CD14-positive monocyte (primary cell): ENCODE results near the gene ARL17B. TPM values are rescaled to one million over a fixed set of nuclear protein-coding genes. Genes with fewer than 3 reads are reported as not detected.
"Not testable (repeated sequence)": the region's sequence is repeated elsewhere in the genome, so short reads cannot be mapped to it uniquely, and the experiment has no call there.

Source experiments
- DNase-seq, 3 donors: peaks; one replicate each; pipeline ENCODE4 v3.0.0-alpha.2; 2011 to 2022
- H2AFZ ChIP-seq: 2 replicates; pipeline ENCODE4 v1.6.0; 2012; ENCODE audit warnings: mild to moderate bottlenecking, low read depth, low read length, inconsistent platforms; ENCODE audit not compliant: insufficient read depth, poor library complexity, severe bottlenecking
- H3K27ac ChIP-seq, 2 donors: 1 replicate in 1 of 2; 2 replicates in 1 of 2; pipeline ENCODE4 v1.5.1; 2012 to 2013; ENCODE audit warnings: low read length in 2 of 2, control low read depth in 1 of 2, inconsistent platforms in 1 of 2, low read depth in 1 of 2, mild to moderate bottlenecking in 1 of 2
- H3K27me3 ChIP-seq, 2 donors: one replicate each; pipeline versions ENCODE4 v1.6.0 to v1.6.1; 2011 to 2013; ENCODE audit warnings: low read length in 2 of 2; ENCODE audit not compliant: control insufficient read depth in 2 of 2, insufficient read depth in 2 of 2
- H3K36me3 ChIP-seq, 2 donors: replicated peaks in 1 of 2; 1 replicate in 1 of 2; 2 replicates in 1 of 2; pipeline versions ENCODE4 v1.5.1 to v1.6.1; 2012 to 2013; ENCODE audit warnings: low read length in 2 of 2, control low read depth in 1 of 2, inconsistent platforms in 1 of 2, mild to moderate bottlenecking in 1 of 2; ENCODE audit not compliant: insufficient read depth in 2 of 2, control insufficient read depth in 1 of 2
- H3K4me1 ChIP-seq, 2 donors: 1 replicate in 1 of 2; 2 replicates in 1 of 2; pipeline versions ENCODE4 v1.5.1 to v1.6.1; 2012 to 2013; ENCODE audit warnings: low read length in 2 of 2, control low read depth in 1 of 2, inconsistent platforms in 1 of 2, mild to moderate bottlenecking in 1 of 2, moderate library complexity in 1 of 2; ENCODE audit not compliant: insufficient read depth in 2 of 2, control insufficient read depth in 1 of 2
- H3K4me2 ChIP-seq: replicated peaks from 2 replicates; pipeline ENCODE3; 2012; ENCODE audit warnings: low read length, moderate library complexity, mild to moderate bottlenecking; ENCODE audit not compliant: poor library complexity, severe bottlenecking; ENCODE audit errors: extremely low read depth
- H3K4me3 ChIP-seq, 3 experiments: fragments of 200-600 bp in 1 of 3; sonication (generic) in 1 of 3; replicated peaks in 1 of 3; 1 replicate in 2 of 3; 2 replicates in 1 of 3; pipeline ENCODE4 v1.5.1; 2011 to 2013; ENCODE audit warnings: low read length in 3 of 3, mild to moderate bottlenecking in 3 of 3, control low read depth in 2 of 3, low read depth in 2 of 3, inconsistent platforms in 1 of 3, moderate library complexity in 1 of 3
- H3K79me2 ChIP-seq: 2 replicates; pipeline ENCODE4 v1.6.0; 2012; ENCODE audit warnings: mild to moderate bottlenecking, control low read depth, inconsistent platforms, low read length, moderate library complexity; ENCODE audit not compliant: insufficient read depth
- H3K9ac ChIP-seq: 2 replicates; pipeline ENCODE4 v1.6.0; 2017; ENCODE audit warnings: low read length, mild to moderate bottlenecking; ENCODE audit not compliant: insufficient read depth, poor library complexity, severe bottlenecking
- H3K9me3 ChIP-seq, 2 donors: replicated peaks in 1 of 2; 1 replicate in 1 of 2; 2 replicates in 1 of 2; pipeline versions ENCODE4 v1.5.1 to v1.6.1; 2012 to 2013; ENCODE audit warnings: low read length in 2 of 2, control low read depth in 1 of 2; ENCODE audit not compliant: control insufficient read depth in 1 of 2, insufficient read depth in 1 of 2
- H4K20me1 ChIP-seq: 2 replicates; pipeline ENCODE4 v1.6.0; 2012; ENCODE audit warnings: mild to moderate bottlenecking, low read length, control low read depth, moderate library complexity; ENCODE audit not compliant: insufficient read depth
- H3K27ac Mint-ChIP-seq, 7 donors: one replicate each; pipeline ENCODE4 v1.8.0; 2020; ENCODE audit warnings: mild to moderate bottlenecking in 7 of 7, mixed read lengths in 7 of 7, moderate library complexity in 6 of 7, inconsistent platforms in 2 of 7
- H3K27me3 Mint-ChIP-seq, 3 donors: one replicate each; pipeline ENCODE4 v1.8.0; 2021 to 2022; ENCODE audit warnings: low read depth in 3 of 3, mild to moderate bottlenecking in 3 of 3, mixed read lengths in 3 of 3, moderate library complexity in 3 of 3, inconsistent platforms in 1 of 3
- H3K36me3 Mint-ChIP-seq, 2 donors: one replicate each; pipeline ENCODE4 v1.8.0; 2020; ENCODE audit warnings: mixed read lengths in 2 of 2, inconsistent platforms in 1 of 2, mild to moderate bottlenecking in 1 of 2
- H3K4me1 Mint-ChIP-seq: one replicate; pipeline ENCODE4 v1.8.0; 2020; ENCODE audit warnings: mild to moderate bottlenecking, mixed read lengths
- H3K4me3 Mint-ChIP-seq, 2 donors: one replicate each; pipeline ENCODE4 v1.8.0; 2020; ENCODE audit warnings: mild to moderate bottlenecking in 2 of 2, mixed read lengths in 2 of 2, moderate library complexity in 1 of 2
- H3K9me3 Mint-ChIP-seq, 7 donors: one replicate each; pipeline ENCODE4 v1.8.0; 2020 to 2022; ENCODE audit warnings: mixed read lengths in 7 of 7, mild to moderate bottlenecking in 6 of 7, moderate library complexity in 6 of 7, inconsistent platforms in 2 of 7
- WGBS: methylation state at CpG from one replicate; pipeline ENCODE4 v1.1.5; 2013; ENCODE audit warnings: missing lambda C conversion rate; ENCODE audit not compliant: insufficient coverage; 5-methylcytosine and 5-hydroxymethylcytosine counted together
- intact Hi-C, 2 donors: fragments of 100-400 bp; cut with micrococcal nuclease; formaldehyde crosslinking; loops; one replicate each; pipeline versions ENCODE4 v1.15.0 to v1.15.1; 2023
- polyA plus RNA-seq, 3 donors: library from polyadenylated mRNA; depleted of rRNA in 1 of 3; unstranded in 2 of 3; stranded (reverse) in 1 of 3; fragments of 300-500 nt in 2 of 3; fragments of >200 nt in 1 of 3; fragmentation: Illumina TruSeq in 2 of 3; gene quantifications; 1 replicate in 2 of 3; 2 replicates in 1 of 3; pipeline ENCODE4 v1.2.3, GENCODE V29; 2012 to 2021

The ARL17B gene
- polyA plus RNA-seq, 3 donors: 12.0 to 14.3 (median 13.6) TPM

DNA sequence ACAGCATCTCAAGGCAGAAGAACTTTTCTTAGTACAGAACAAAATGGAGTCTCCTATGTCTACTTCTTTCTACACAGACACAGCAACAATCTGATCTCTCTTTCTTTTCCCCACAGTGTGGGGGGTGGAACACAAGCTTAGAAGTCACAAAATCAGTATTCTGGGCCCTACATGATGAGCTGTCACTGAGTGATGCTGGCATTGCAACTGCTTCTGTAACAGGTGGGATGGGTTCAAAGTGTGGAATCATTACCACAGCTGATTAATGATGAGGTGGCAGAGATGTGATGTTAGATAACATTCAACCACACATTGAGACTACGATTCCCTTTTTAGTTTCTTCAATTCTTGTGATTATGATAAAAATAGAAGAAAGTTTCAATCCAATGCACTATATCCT, 77.1 kb downstream of the ARL17B start:
- not testable (repeated sequence) for DNase-seq, H3K79me2 ChIP-seq, H3K4me3 ChIP-seq, H3K27ac Mint-ChIP-seq, H3K36me3 ChIP-seq, H2AFZ ChIP-seq, H3K4me3 Mint-ChIP-seq, H3K27me3 ChIP-seq, H3K27me3 Mint-ChIP-seq, H3K27ac ChIP-seq, H3K4me2 ChIP-seq, H3K9me3 ChIP-seq, H3K36me3 Mint-ChIP-seq, H3K9me3 Mint-ChIP-seq, H3K4me1 ChIP-seq, H3K9ac ChIP-seq, H3K4me1 Mint-ChIP-seq, H4K20me1 ChIP-seq
- intact Hi-C loops: loop anchor here in 1 of 2 donors (10.0 kb wide), 1 partner anchor 90 kb away; the partner anchor contains the start of gene KANSL1
- no CpG with 5 or more reads among the region's 1 CpG for WGBS

GRCh38 chr17:46282635-46283034, 78.9 kb downstream of the ARL17B start:
- H3K9me3 ChIP-seq, H3K4me1 Mint-ChIP-seq, H3K27me3 Mint-ChIP-seq, H3K36me3 Mint-ChIP-seq, H4K20me1 ChIP-seq, DNase-seq, H3K4me1 ChIP-seq, H3K27ac ChIP-seq, H3K4me3 Mint-ChIP-seq, H3K9me3 Mint-ChIP-seq, H3K36me3 ChIP-seq, H3K27ac Mint-ChIP-seq, H3K4me3 ChIP-seq, H3K4me2 ChIP-seq, H3K79me2 ChIP-seq, H3K9ac ChIP-seq, H2AFZ ChIP-seq, H3K27me3 ChIP-seq: not testable (repeated sequence)
- intact Hi-C loops: loop anchor here in 1 of 2 donors (10.0 kb wide), 1 partner anchor 88 kb away; the partner anchor contains the start of gene KANSL1
- 97% methylated on average over 4 of the region's 12 CpGs for WGBS

DNA sequence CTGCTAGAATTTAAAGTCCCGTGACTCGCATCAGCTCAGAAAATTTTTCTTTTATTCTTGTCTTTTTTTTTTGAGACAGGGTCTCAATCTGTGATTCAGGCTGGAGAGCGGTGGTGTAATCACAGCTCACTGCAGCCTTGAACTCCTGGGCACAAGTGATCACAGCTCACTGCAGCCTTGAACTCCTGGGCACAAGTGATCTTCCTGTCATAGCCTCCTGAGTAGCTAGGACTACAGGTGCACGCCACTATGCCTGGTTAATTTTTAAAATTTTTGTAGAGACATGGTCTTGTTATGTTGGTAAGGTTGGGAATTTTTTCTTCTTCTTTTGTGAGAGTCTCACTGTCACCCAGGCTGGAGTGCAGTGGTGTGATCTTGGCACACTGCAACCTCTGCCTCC, 80.2 kb downstream of the ARL17B start:
- not testable (repeated sequence) for H3K9me3 Mint-ChIP-seq, H3K4me1 ChIP-seq, H3K27me3 ChIP-seq, H3K9me3 ChIP-seq, H2AFZ ChIP-seq, H3K4me2 ChIP-seq, H3K79me2 ChIP-seq, H3K4me3 Mint-ChIP-seq, H3K36me3 Mint-ChIP-seq, H3K4me1 Mint-ChIP-seq, H3K27ac Mint-ChIP-seq, DNase-seq, H3K9ac ChIP-seq, H3K4me3 ChIP-seq, H3K27ac ChIP-seq, H3K27me3 Mint-ChIP-seq, H4K20me1 ChIP-seq, H3K36me3 ChIP-seq
- intact Hi-C loops: loop anchor here in 1 of 2 donors (10.0 kb wide), 1 partner anchor 87 kb away; the partner anchor contains the start of gene KANSL1
- 100% methylated on average over 1 of the region's 4 CpGs for WGBS

GRCh38 chr17:46276728-46277479, 84.7 kb downstream of the ARL17B start:
- H3K4me1 ChIP-seq, H3K4me2 ChIP-seq, DNase-seq, H3K27me3 ChIP-seq, H3K36me3 ChIP-seq, H3K27ac ChIP-seq, H3K36me3 Mint-ChIP-seq, H3K4me3 Mint-ChIP-seq, H3K9ac ChIP-seq, H4K20me1 ChIP-seq, H3K27me3 Mint-ChIP-seq, H3K79me2 ChIP-seq, H3K27ac Mint-ChIP-seq, H3K9me3 ChIP-seq, H3K4me1 Mint-ChIP-seq, H3K4me3 ChIP-seq, H3K9me3 Mint-ChIP-seq, H2AFZ ChIP-seq: not testable (repeated sequence)
- WGBS: 100% methylated on average over 1 of the region's 3 CpGs
- intact Hi-C loops: loop anchor here in 1 of 2 donors (10.0 kb wide), 1 partner anchor 702 kb away; no protein-coding TSS in a partner anchor
